ENCODE results near the gene DDX25.
"Not testable (repeated sequence)": the region's sequence is repeated elsewhere in the genome, so short reads cannot be mapped to it uniquely, and the experiment has no call there.

Gene DDX25

DNA sequence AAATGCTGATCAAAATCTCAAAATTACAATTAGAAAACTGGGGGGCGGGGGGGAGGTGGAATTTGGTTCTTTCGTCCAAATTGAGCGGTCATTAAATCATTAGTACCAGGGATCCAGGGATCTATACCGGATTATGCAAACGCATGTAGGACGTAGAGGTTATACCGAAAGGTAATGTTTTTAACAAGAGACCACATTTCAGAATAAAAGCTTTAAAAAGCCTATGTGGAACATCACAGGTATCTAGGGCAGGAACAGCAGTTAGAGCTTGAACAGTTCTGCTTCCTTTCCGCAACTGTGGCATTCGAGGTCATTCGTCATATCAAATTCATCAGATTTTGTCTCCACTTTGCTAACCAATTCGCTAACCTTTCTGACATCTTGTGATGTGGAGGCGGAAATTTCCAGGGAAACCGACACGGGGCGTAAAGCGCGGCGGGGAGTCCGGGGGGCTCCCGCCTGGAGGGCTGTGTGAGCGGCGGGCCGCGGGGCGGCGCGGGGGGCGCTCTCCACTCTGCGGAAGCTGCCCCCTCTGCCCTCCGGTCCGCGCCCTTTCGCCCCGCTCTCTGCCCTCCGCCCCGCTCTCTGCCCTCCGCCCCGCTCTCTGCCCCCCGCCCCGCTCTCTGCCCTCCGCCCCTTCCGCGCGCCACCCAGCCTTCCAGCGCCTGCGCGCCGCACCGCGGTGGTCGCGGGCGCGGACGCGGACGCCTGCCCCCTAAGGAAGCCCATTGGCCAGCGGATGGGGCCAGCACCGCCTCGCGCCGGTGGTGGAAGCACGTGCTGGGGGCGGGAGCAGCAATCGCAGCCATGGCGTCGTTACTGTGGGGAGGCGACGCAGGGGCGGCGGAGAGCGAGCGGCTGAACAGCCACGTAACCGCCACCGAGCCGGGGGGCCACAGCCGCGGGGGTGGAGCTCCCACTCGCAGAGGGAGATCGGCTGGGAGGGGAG, at the start of gene DDX25:
TSS of gene DDX25 (plus strand) at position 798 of the 949 bp plus-strand sequence. CDS start at position 808, 10 bp downstream.
- DNase-seq: peak; percentile 44

DNA sequence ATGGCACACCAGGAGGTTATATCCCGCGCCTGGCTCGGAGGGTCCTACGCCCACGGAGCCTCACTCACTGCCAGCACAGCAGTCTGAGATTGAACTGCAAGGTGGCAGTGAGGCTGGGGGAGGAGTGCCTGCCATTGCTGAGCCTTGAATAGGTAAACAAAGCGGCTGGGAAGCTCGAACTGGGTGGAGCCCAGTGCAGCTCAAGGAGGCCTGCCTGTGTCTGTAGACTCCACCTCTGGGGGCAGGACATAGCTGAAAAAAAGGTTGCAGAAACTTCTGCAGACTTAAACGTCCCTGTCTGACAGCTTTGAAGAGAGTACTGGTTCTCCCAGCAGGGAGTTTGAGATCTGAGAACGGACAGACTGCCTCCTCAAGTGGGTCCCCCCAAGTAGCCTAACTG, 46.6 kb upstream of the DDX25 start:
- DNase-seq: not testable (repeated sequence)

DNA sequence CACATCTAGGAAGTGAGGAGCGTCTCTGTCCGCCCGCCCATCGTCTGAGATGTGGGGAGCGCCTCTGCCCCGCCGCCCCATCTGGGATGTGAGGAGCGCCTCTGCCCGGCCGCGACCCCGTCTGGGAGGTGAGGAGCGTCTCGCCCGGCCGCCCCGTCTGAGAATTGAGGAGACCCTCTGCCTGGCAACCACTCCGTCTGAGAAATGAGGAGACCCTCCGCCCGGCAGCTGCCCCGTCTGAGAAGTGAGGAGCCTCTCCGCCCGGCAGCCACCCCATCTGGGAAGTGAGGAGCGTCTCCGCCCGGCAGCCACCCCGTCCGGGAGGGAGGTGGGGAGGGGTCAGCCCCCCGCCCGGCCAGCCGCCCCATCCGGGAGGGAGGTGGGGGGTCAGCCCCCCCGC, 41.5 kb upstream of the DDX25 start:
- not testable (repeated sequence) for DNase-seq

DNA sequence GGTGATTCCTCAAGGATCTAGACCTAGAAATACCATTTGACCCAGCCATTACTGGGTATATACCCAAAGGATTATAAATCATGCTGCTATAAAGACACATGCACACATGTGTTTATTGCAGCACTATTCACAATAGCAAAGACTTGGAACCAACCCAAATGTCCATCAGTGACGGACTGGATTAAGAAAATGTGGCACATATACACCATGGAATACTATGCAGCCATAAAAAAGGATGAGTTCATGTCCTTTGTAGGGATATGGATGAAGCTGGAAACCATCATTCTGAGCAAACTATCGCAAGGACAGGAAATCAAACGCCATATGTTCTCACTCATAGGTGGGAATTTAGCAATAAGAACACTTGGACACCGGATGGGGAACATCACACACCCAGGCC, 39.0 kb upstream of the DDX25 start:
- DNase-seq: not testable (repeated sequence)

GRCh38 chr11:125869521-125869920, 34.8 kb upstream of the DDX25 start:
- no peak for DNase-seq

- no peak for DNase-seq
These were observed 32.7 kb upstream of the DDX25 start for GRCh38 chr11:125871391-125872137.

GRCh38 chr11:125872138-125872491, 32.2 kb upstream of the DDX25 start:
- no peak for DNase-seq

DNA sequence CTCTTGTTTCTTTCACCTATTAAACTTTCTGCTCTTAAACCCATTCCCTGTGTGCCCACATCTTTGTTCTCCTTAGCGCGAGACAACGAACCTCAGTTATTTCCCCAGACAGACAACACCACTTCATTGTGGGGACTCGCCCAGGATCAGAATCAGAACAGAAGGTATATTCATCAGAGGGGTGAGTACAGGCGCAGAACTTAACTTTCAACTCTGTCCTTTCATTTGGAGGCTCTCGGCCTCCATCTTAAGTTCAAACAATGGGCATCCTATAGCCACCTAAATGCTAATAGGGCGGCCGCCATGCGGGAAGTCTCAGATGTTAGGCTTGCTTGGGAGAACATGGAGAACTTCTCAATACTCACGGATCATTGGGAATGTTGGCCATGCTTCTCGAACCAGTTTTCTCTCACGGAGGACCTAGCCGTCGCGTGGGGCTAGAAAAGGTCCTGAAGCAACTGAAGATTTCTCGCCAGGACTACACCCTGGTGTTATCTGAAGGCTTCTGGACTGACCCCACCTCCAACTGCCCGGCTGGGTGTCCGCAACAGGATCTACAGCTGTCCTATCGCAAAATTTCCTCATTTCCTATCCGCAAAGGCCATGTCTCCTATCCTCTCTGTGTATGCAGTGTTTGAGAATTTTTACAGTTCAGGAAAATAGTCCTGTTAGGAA, 30.3 kb upstream of the DDX25 start:
- DNase-seq: no peak

DNA sequence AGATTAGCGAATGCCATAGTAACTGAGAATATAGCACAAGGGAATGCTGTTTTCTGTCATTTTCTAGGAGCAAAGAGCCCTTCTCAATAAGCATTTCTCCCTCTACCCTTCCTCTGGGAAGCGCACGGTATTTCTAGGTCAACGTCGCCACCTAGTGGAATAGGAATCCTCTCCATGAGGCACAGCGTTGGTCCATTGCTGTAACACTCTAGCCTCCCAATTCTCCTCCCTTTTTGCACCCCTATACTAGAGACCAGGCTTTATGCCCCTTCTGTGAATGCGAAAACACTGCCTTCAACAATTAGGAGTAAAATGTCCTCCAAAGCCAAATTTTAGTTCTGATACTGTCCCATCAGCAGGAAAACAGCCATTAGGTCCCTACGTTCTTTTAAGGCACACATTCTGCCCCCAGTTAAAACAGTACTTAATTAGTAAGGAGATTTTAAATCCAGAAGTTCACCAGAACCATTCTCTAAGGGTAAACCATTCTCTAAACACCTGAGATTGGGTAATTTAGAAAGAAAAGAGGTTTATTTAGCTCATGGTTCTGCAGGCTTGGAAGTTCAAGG, 29.7 kb upstream of the DDX25 start:
- DNase-seq: peak; percentile 51

DNA sequence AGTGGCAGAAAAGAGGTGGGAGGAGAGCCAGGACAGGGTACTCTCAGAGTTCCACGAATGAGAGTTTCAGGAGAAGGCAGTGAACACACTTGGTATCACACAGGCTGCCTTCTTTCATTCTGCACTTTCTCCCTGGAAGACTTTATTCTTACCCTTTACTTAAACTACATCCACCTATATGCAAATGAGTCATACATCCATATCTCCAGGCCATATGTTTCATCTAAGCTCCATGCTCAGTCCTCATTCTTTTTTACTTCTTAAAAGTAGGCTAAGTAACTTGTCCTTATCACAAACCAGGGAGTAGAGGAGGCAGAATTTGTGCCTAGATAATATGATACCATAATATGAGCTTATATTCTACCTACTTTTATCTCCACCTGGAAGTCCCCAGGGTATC, 23.0 kb upstream of the DDX25 start:
- DNase-seq: no peak

DNA sequence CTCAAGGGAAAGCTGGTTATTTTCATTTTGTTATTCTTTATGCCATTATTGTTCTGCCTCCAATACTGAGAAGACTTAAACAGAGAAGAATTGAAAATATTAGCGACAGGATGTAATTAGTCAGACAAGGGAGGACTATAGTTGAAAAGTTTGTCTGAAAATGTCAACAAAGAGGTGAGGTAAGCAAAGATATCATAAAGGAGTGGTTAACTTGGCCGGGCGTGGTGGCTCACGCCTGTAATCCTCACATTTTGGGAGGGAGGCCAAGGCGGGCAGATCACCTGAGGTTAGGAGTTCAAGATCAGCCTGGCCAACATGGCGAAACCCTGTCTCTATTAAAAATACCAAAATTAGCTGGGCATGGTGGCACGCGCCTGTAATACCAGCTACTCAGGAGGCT, 20.9 kb upstream of the DDX25 start:
- DNase-seq: no peak

- DNase-seq: peak; percentile 82
These were observed 17.3 kb upstream of the DDX25 start for GRCh38 chr11:125886997-125887372.

DNA sequence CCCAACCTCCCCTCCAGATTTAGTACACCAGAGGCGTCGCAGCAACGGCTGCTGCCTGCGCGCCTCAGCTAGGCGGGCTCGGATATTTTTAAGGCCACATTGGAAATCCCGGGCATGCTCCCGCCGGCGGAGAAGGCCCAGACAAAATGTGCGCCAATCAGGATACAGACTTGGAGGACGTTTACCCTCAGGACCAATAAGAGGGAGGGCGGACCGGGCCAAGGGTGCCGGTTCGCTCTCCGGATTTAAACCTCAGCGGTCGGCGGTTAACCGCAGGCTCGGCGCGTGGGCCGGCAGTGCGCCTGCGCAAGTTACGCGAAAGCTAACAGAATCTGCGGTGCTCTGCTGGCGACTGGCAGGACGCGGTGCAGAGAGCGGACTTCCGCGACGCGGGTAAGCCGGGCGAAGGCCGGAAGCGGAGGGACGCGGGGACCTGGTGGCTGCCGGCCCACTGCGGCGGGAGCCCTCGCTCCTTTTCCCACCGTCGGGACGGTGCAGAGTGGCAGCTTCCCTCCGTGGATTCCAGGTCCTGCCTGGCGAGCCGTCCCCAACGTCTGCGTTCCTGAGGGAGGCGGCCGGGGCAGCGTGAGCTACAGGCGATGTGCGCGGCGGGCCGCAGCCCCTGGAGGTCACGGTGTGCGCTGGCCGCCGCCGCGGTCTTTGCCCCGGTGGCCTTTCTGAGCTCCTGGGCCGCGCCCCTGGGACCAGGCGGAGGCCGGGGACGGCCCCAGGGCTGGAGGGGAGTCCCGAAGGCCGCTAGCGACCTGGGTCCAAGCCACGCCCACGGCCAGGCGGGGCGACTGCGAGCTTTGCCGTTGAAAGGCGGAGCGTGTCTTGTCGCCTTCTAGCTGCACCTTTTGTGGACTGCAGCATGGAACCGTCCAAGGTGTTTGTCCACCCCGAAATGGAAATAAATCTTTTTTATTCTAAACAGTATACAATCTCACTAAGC, 16.7 kb upstream of the DDX25 start, which contains the start of gene HYLS1:
TSS of gene HYLS1 (plus strand) at position 296 of the 952 bp plus-strand sequence. CDS start 11,701 bp downstream, outside the sequence.
- peak; percentile 98 for DNase-seq

GRCh38 chr11:125890447-125891100, 13.7 kb upstream of the DDX25 start:
- DNase-seq: no peak

DNA sequence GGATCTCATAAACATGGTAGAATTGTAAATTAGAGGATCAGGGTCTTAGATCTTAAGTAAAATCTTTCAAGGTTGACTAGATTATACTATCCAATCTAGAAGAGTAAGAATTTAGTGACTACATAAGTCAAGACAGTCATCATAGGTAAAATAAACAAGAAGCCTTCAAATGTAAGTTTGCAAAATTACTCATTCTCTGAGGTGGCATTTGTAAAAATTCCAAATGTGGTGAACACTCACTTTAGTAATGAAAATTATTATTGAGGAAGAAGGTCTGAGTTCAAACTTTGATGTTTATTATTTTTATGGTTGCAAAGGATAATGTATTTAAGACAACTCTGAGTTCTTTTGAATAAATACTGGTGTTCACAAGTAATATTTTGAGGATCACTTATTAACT, 12.2 kb upstream of the DDX25 start:
- DNase-seq: no peak

- DNase-seq: no peak
These were observed 11.3 kb upstream of the DDX25 start for GRCh38 chr11:125892994-125893393.

GRCh38 chr11:125901872-125902271, 2.4 kb upstream of the DDX25 start:
- no peak for DNase-seq

DNA sequence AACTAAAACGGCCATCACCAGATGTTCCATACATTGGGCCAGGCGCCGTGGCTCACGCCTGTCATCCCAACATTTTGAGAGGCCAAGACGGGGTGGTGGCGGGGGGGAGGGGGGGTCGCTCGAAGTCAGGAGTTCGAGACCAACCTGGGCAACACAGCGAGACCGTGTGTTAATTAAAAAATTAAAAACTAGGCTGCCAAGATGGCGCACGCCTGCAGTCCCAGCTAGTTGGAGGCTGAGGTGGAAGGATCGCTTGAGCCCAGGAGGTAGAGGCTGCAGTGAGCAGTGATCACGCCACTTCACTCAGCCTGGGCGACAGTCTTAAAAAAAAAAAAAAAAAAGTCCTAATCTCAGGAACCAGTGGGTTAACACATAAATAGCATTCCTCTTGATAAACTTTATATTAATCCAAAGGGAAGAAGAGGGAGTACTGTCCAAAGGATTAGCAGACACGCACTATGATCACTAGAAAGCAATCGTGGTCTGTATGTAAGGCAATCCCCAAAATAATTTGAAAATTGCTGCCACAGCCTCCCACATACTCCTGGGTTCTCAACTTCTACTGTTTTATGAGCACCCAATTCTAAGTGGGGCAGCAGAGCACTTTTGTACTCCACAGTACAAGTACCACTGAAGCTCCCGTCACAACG, 1.9 kb upstream of the DDX25 start:
- DNase-seq: peak; percentile 50

GRCh38 chr11:125902927-125903710, 1.2 kb upstream of the DDX25 start, which contains the start of gene PUS3:
PUS3 (minus strand) TSS chr11:125903206; CDS start chr11:125896284, 6,922 bp downstream.
- DNase-seq: peak; percentile 93

DNA sequence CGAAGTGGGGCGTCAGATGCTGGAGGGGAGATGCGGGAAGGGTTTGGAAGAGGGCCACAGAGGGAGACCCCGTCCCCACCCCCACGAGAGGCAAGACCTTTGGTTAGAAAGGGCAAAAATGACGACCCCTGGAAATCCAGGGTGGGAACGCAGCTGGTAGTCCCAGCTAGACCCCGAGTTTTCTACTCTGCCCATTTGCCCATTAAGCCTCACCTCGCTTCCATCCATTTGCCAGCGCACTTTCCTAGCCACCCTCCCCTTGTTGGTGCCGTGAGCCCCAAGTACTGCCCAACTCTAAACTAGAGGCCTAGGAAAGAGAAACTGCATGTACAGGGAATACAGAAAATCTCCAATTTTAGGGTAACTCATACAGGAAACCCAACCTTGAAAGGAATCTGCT, 370 bp downstream of the DDX25 start:
- DNase-seq: no peak

Measured in DMS79 (cell line).